Measurements from ENCODE around the gene SNED1.
A peak's percentile ranks its signal among the peaks of the same experiment; 100 is the strongest.
"Not testable (repeated sequence)": the region's sequence is repeated elsewhere in the genome, so short reads cannot be mapped to it uniquely, and the experiment has no call there.

SNED1 gene

DNA sequence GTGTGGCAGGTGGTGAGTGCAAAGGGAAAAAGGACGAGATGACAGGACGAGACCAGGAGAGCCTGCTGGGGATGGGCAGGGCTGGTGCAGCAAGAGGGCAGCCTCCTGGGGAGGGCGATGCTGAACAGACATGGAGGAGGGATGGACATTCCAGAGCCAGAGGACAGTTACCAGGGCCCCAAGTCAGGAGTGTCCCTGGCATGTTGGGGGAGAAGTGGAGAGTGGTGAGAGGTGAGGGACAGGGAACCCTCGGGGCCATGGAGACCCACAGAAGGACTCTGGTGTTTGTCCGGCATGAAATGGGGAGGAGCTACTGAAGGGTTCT is 84.6 kb downstream of the SNED1 start:
- no peak for DNase-seq (ENCODE audit: low read depth in 2 of 2)

DNA sequence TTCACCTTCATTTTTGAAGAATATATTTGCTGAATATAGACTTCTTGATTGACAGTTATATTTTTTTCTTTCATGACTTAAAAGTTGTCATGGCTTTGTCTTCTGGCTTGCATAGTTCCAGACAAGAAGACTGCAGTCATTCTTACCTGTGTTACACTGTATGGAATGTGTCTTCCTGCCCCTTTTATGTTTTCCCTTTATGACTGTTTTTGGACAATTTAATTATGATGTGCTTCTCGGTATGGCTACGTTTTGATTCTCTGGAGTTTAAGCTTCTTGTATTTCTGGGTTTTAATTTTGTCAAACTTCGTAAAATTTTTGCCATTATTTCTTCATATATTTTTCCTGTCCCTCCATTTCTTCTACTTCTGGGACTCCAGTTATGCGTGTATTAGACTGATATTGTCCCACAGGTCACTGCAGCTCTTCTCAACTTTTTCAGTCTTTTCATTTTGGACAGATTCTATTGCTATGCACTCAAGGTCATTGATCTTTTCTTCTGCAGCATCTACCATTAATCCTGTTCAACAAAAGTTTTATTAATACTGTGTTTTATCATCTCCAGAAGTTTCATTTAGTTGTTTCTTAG is 86.5 kb downstream of the SNED1 start:
- DNase-seq (ENCODE audit: low read depth in 2 of 2) = no peak

DNA sequence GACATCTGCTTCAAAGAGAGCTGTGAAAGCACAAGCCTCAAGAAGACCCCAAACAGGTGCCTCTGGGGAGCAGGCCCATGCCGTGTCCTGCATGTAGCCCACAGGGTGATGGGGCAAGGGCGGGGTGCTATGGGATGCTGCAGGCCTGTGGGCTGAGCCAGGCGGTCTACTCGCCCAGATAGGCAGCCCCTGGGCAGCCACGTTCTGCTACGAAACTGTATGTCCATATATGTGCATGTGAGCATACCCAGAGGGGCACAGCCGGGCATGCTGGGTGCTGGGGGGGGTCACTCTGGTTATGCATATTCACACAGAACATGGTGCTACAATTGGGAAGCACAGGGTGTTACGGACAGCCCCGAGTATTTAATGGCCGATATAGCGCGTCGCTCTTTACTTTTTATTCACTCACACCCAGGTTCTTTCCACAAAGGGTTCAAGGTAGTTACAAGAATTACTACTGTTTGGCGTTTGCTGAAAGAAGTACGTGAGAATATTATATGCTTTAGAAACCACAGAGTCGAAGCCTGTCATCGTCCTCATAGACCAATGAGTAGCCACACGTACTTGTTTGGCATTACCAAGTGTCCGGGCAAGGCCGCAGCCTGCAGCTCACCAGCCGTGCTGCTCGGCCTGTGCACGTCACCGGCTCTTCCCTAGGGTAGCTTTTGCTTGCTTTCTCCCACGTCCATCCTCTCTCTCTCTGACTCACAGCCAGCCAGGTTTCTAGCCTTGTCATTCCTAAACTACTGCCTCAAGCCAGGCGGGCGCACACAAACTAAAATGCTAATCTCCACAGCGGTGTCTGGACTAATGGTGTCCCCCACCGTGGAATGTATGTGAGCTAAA is 89.2 kb downstream of the SNED1 start:
- DNase-seq (ENCODE audit: low read depth in 2 of 2) = no peak

DNA sequence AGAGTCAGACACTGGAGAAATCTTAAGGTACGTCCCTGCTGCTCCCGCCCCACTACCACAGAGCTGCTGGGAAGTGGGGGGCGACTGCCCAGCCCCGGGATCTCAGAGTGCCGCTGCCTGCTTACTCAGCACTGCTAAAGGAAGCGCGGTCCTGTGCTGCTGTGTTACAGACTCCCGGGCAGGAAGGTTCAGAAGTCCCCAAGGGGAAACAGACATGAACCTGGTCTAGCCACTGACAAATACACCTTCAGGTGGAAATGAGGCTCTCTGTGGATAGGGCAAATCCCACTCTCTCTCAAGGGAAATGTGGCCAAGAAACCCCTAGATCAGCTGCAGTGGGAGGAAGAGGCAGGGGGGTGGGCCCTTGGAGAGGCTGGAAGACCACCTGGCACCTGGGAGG is 90.0 kb downstream of the SNED1 start:
- no peak for DNase-seq (ENCODE audit: low read depth in 2 of 2)

DNA sequence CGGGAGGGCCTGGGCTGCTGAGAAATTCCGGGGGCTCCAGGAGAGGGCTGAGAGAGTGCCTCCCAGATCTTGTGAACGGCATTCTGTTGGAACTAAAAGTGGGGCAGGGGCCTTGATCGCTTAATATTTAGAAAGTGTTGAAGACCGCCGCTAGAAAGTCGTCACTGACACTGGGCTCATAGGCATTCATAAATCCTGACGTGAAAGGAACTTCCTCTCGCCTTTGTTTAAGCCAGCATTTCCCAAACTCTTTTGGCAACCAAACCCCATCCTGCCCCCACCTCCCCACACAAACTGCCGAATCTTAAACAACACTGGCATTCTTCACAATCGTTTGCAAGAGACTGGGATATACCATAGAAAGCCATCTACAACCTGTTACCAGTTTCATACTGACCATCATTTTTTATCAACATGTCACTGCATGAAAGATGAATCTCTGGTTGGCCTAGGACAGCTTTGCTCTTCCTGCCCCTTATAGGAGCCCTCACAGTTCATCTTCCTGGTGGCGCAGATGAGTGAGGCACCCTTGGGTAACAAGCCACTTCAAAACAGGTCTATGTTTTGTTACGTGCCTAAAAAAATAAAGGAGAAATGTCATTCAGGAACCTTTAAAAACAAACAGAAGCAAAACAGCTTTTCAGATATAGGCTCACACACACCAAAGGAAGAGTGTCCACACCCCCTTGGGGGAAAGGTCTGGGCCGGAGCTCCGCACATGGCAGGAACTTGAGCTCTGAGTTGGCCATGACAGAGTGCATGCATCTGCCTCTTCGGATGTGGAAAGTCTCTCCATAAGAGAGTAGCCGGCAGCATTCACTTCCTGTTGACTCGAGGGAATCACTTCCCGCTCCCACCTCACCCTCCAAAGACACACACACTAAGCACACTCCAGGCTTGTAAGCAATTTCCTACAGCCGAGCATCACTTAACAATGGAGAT is 90.6 kb downstream of the SNED1 start:
- DNase-seq (ENCODE audit: low read depth in 2 of 2) = no peak

DNA sequence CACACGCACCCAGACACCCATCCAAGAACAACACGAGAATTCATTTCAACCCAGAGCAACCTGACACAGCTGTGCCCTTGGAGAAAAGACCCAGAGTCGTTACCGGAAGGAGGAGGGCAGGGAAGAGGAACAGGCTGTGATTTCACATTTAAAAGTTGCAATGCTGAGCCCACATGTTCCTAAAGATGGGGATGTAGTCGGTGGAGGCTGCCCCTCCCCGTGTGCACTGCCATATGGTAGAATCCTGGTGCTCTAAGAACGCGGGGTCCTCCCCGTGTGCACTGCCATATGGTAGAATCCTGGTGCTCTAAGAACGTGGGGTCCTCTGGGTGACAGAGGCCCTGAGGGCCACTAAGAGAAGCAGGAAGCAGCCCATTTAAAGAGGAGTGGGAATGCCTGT is 92.8 kb downstream of the SNED1 start:
- DNase-seq (ENCODE audit: low read depth in 2 of 2) = no peak

DNA sequence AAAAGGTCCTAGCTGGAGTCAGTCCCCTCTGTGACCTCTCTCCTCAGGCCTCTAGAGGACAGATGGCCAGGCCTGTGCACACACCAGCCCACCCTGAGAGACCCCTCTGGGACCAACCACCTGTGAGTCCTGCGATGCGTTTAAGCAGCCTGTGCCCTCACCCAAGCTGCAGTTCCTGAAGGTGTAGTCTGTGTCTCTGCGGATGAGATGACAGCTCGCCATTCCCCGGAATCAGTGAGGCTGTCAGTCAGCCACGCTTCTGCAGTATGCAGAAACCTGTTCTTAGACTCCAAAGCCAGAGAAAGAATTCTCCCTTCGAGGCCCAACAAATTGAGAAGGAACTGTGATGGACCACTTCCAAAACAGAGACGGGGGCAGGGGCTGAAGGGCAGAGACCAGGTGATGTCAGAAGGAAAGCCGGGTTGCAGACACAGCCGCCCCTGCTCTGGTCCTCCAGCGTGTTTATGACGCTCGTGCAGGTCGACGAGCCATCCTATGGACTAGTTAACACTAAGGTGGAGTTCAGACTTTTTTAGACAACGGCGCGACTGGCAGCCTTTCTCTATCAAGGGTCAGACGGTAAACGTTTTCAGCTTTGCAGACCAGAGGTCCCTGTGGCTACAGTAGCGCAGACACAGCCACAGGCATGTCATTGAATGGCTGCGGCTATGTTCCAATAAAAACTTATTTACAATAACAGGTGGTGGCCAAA is 93.5 kb downstream of the SNED1 start:
- no peak for DNase-seq (ENCODE audit: low read depth in 2 of 2)

DNA sequence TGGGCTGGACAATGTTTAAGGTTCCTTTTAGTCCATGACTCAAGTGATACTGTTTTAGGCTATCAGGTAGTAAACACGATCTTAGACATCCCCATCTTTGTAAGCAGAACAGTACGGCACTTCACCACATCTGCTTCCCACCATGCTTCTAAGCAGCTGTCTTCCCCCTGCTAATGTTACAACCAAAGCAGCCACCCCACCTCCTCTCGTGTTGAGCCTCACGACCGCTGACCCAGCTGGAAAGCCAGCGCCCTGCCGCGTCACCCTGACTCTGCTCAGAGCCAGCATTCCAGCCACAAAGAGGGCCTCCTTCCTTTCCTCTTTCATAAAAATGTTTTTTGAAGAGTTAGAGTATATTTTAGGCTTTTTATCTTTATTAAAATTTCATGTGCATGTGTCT is 94.3 kb downstream of the SNED1 start:
- no peak for DNase-seq (ENCODE audit: low read depth in 2 of 2)

DNA sequence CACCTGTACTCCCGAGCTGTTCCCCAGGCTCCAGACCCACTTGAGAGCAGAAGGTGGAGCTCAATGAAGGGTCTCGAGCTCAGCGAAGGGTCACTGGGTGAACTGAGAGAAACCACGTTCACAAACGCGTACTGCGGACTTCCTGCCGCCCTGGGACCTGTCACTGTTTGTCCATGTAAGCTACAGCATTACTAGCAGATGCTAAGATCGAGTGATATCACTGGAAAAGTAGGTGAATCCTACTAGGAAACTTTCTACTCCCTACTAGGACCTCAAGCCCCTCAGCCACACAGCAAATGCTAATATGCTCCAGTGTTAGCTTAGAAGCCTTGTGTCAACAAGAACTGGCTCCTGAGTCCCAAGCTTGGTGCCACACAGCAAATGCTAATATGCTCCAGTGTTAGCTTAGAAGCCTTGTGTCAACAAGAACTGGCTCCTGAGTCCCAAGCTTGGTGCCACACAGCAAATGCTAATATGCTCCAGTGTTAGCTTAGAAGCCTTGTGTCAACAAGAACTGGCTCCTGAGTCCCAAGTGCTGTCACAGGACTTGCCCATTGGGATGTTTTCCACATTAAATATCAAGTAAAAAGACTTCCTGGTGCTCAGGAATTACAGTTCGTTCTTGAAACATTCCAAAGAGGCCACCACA is 94.8 kb downstream of the SNED1 start:
- DNase-seq (ENCODE audit: low read depth in 2 of 2) = not testable (repeated sequence)

DNA sequence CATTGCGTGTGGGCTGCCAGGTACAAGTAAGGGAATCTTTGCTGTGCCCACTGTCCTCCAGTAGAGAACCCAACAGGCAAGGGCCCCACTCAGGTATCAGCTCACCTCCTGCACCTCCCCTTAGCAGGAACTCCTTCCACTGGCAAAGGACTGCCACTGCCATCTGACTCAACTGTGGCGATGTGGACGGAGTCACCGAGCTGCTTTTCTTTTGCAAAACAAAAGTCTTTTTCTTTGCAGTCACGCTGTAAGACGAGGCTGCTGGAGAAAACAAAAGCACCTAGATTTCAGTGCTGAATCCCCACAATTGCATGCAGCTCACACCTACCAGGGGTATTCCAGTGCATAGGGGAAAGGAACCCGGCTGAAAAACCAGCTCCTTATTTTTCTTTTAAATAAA is 95.8 kb downstream of the SNED1 start:
- DNase-seq (ENCODE audit: low read depth in 2 of 2) = no peak

DNA sequence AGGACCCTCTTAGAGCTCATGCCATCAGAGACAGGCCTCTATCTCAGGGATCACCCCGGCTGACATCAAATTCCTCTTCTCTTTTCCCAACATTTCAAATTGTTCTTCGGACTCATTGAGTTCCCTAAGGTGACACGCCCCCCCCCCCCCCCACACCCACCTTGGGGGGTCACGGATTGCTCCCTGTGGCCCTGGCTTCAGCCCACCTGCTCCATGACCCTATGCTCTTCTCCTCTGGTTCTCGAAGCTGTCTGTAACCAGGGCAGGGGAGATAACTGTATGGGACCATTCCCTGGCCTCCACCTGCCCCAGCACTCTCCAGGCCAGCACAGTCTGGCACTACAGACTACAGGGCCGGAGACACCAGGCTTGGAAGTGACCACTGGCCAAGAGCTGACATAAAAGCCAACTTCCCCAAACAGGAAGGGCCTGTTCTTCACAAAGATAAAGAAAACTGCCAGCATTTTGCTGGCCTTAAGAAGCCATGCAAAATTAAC is 96.6 kb downstream of the SNED1 start:
- no peak for DNase-seq (ENCODE audit: low read depth in 2 of 2)

DNA sequence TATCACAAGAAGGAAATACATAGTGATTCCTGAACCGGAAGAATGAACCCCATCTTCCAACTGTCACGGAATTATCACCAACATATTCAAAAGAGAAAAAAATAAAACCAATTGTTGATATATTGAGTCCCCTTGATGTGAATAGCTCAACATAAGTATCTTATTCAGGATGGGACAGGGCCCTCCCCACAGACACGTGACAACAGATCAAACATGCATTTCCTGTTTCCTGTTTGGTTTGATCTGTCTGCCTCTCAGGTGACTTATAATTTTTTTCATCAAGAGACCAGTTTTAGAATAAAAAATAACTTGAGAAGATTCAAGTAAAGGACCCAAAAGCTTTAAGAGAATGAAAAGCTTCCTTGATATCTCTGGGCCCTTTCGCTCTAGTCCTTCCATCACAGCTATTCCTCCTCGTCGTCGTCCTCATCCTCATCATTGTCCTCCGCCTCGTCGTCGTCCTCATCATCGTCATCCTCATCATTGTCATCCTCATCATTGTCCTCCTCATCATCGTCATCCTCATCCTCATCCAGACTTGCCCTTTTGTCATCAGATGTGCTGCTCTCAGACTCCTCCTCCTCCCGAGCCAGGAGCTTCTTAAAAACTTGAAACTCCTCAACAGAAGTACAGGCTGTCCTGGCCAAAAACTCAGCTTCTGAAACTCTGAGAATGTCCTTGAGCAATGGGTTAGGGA is 97.3 kb downstream of the SNED1 start:
- DNase-seq (ENCODE audit: low read depth in 2 of 2) = no peak

DNA sequence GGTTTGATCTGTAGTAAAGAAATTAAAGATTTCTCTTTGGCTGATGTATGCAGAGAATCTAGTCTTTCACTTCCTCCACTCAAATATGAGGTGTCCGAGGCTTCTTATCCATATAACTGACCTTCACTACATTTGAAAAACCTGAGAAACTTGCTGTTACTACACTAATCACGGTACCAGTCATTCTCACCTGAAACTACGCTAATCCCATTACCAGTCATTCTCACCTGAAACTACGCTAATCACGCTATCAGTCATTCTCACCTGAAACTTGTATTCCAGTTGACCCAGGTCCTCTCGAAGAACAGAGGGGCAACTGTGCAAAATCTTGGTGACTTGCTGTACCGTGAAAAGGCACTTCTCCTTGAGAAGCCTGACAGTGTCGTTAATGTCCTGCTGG is 98.6 kb downstream of the SNED1 start:
- DNase-seq (ENCODE audit: low read depth in 2 of 2) = no peak

DNA sequence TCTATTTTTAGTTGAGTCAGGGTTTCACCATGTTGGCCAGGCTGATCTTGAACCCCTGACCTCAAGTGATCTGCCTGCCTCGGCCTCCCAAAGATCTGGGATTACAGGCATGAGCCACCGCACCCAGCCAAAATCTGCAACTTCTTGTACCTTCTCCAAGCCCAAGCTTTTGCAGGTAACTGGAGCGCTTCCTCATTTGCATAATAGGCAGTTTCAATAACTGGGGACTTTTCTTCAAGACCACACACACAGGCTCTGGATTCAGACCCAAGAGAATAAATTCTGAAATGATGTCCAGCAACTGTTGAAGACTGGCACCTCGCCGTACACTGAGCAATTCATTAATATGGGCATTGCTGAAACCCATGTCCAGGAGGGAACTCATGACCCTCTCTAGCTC is 100.8 kb downstream of the SNED1 start:
- no peak for DNase-seq (ENCODE audit: low read depth in 2 of 2)

DNA sequence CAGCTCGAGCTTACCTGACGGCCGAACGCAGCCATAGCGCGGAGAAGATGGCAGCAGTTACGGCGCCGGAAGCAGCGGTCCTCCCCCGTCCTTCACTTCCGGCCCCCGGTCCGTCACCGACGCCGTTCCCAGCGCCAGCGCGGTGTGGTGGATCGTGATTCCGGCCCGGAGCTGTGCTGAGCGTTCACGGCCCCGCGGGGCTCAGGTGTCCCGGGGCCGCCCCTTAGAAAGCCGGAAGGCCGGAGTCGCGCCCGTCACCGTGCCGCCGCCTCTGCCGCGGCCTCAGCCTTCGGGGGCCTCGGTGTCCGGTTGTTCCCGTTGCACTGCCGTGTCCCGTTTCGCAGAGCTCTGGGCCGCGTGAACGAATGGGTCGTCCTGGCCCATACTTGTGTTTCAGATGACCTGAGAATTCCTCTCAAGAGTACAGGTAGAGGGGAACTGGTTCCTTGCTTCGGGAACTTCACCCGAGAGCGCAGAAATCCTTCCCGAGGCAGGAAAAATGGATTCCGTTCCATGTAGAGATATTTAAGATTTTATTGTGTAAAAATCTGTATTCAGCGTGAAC is 103.9 kb downstream of the SNED1 start, which contains the start of gene MTERF4:
MTERF4 (minus strand) TSS at position 49 of the 565 bp plus-strand sequence; CDS start at position 35, 14 bp downstream.
- peak; percentile 77 to 83 for DNase-seq (ENCODE audit: low read depth in 2 of 2)

DNA sequence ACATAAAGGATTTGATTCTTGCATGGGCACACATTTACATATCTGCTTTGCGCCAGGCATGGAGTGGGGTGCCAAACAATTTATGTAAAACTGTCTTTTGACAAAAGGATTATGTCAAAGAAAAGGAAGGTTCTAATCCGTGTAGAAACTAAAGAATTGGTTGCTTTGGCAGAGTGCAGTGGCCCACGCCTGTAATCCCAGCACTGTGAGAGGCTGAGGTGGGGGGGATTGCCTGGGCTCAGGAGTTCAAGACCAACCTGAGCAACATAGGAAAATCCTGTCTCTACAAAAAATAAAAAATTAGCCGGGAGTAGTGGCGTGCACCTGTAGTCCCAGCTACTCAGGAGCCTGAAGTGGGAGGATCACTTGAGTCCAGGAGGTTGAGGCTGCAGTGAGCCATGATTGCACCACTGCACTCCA is 104.8 kb downstream of the SNED1 start:
- DNase-seq (ENCODE audit: low read depth in 2 of 2) = no peak

DNA sequence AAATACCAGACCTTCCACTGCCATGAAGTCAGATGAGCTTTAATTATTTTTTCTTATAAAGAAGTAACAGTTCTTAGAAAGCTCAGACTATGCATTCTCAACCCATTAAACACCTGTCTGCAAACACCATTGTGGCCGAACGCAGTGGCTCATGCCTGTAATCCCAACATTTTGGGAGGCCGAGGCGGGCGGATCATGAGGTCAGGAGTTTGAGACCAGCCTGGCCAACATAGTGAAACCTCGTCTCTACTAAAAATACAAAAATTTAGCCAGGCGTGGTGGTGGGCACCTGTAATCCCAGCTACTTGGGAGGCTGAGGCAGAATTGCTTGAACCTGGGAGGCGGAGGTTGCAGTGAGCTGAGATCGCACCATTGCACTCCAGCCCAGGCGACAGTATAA is 106.2 kb downstream of the SNED1 start:
- not testable (repeated sequence) for DNase-seq (ENCODE audit: low read depth in 2 of 2)

DNA sequence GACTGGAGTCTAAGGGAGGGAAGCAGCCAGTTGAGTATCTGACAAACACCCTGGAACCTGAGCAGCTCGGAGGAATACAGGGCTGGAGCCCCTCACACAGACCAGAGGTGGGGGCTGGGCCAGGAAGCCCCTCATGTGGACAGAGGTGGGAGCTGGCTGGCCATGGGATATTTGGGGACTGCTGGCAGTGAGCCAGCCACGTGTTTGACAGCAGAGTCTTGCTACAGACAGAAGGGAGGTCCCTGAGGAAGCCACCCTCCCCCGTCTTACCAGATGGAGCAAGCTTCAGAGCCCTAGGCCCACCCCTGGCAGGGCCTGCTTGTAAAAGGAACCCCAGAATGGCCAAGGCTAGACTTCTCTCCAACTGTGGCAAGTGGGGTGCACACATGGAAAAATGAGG is 107.2 kb downstream of the SNED1 start:
- no peak for DNase-seq (ENCODE audit: low read depth in 2 of 2)

DNA sequence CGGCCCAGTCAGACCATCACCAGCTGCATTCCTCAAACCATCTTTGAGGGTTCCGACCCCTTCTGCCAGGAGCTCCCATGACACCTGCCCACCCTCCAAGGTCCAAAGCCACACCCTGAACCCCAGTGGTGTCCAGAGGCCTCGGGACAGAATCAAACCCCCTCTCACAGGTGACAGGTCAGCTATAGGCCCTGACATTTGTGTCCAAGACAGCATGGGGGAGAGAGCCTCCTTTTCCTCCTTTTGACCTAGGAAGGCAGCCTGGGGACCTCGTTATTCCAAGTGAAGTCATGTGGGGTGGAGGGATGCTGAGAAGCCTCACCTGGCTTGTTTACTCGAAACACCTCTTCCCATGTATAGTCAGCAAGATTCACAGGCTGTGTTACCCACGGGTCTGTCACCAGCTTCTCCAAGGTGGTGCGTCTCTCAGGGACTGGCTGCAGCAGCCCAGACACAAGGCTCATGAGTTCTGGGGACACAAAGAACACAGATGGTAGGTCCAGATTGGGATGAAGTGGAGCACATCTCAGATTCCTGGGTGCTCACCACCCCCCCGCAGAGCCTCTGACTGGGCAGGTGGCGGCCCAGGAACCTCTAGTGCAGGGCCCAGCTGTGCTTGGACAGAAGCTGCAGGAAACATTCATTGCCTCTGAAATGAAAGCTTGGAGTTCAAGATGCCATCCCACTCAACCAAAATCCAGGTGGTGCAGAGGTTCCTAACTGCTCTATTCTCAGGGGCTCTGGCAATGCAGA is 108.8 kb downstream of the SNED1 start:
- DNase-seq (ENCODE audit: low read depth in 2 of 2) = no peak

Data from stimulated activated CD4-positive, alpha-beta T cell treated with anti-CD3 and anti-CD28 coated beads, Interleukin-15, amount 100 ng/mL, for 48 hours (primary cell).